ENCODE results near the gene FAM25A.
"Not testable (repeated sequence)": the region's sequence is repeated elsewhere in the genome, so short reads cannot be mapped to it uniquely, and the experiment has no call there.

FAM25A gene

DNA sequence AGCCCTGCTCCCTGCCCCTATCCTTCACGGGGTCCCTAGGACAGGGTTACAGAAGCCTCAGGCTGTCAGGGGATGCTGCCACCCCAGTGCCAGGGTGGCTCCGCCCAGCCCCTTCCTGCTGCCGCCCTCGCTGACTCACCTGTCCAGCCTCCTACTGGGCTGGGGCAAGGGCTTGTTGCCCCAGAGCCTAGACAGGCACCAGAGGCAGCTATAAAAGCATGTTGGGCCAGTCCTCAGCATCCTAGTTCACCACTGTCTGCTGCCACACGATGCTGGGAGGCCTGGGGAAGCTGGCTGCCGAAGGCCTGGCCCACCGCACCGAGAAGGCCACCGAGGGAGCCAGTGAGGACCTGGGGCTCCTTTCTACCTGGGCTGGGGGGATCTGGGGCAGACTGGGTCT is at the start of gene FAM25A:
FAM25A (plus strand) TSS at position 239 of the 400 bp plus-strand sequence; CDS start at position 270, 31 bp downstream.
- H3K36me3 ChIP-seq (replicated peaks); DNase-seq (ENCODE audit: low spot score in 2 of 2); H3K4me3 ChIP-seq; in situ Hi-C loops (cut with MboI; ENCODE audit: low sequenced_read_pairs); H3K9me3 ChIP-seq; H3K27me3 ChIP-seq (ENCODE audit: low read depth); H3K4me1 ChIP-seq: not testable (repeated sequence)

DNA sequence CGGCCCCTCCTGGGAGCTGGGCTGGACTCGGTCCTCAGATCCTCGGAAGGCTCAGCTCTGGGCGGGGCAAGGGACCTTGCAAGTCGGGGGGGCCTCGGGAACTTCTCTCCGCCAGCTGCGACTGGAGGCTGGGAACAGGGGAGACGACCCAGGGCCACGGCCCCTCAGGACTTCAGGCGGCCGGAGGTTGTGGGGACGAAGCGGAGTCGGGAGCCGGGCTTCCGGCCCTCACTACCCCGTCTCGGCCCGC is 49.2 kb upstream of the FAM25A start:
- Histone ChIP-seq H3K27me3 (ENCODE audit: low read depth) (no peaks in the 10 kb centered on the region), H3K9me3 (no peaks in the 10 kb centered on the region), H3K4me3 (no peak overlapping the region), H3K36me3 (replicated peaks) (no peaks in the 10 kb centered on the region), H3K4me1 (peaks cover 3% of the 10 kb centered on the region)
- no peak for DNase-seq (ENCODE audit: low spot score in 2 of 2)
- in situ Hi-C loops (cut with MboI; ENCODE audit: low sequenced_read_pairs): no loop called here

DNA sequence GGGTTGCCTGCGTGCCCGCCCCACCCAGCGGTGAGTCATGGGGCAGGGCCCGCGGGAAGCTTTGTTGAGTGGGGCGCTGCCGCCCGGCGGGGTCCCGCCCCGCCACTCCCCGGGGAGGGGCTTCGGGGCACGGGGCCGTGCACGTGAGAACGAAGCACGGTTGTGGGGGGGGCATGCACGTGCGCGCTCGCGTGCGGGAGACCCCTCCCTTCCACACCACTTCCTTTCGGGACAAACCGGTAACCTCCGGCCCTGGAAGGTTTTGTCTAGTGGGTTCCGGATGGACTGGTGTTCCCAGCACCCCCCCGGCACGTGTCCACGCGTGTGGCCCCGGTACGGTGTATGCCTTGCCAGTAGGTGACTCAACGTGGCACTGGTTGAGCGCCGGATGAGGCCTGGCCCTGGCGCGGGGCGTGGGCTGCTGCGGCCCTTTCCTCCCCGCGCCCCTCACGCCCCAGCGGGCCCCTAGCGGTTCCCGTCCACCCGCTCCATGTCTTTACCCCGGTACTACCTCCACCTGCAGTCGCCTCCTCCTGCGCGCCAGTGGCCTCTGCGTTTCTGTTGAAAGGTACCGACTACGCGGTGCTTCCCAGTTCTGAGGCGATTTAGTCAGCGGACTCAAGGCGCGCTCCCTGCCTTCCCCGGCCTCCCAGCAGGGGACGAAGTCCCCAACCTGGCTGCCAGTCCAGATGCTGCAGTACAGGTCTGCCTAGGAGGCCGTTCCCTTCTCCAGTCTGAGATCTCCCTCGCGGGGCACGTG is 48.7 kb upstream of the FAM25A start:
- Histone ChIP-seq H3K4me1 (peaks cover 3% of the 10 kb centered on the region), H3K9me3 (no peaks in the 10 kb centered on the region), H3K4me3 (no peak overlapping the region), H3K27me3 (ENCODE audit: low read depth) (no peaks in the 10 kb centered on the region), H3K36me3 (replicated peaks) (no peaks in the 10 kb centered on the region)
- in situ Hi-C loops (cut with MboI; ENCODE audit: low sequenced_read_pairs): no loop called here
- no peak for DNase-seq (ENCODE audit: low spot score in 2 of 2)

DNA sequence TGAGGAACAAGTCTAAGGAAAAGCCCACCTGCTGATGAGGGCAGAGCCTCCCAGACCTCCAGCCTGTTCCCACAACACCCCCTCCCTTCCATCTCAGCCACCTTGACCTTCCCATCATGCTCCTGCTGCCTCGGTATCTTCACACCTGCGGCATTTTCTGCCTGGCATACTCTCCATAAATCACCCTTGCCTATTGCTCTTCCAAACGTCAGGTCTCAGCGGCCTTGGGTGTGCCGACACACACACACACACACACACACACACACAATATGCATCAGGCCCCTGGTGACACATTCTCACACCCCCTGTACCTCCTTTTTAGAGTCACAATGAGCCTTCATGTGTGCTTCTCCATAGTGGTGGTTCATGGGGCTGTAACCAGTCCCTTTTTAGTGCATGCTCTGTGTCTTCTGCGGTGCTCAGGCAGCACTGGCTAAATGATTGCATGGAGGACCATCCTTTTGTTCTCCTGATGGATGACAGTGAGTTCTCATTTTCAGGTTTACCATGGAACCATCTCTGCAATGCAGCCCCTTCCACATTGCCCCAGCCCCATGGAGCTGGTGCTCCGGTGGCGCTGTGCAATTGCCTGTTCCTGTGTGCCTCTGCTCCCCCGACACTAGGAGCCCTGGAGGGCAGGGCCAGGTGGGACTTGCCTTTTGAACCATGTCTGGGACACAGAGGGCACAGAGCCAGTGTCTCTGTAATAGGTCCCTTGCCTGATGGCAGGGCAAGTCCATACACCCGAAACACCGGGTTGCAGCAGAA is 47.3 kb upstream of the FAM25A start:
- no peak overlapping the region for H3K4me3 ChIP-seq
- no peaks in the 10 kb centered on the region for H3K36me3 ChIP-seq (replicated peaks)
- no peaks in the 10 kb centered on the region for H3K27me3 ChIP-seq (ENCODE audit: low read depth)
- no peaks in the 10 kb centered on the region for H3K4me1 ChIP-seq
- in situ Hi-C loops (cut with MboI; ENCODE audit: low sequenced_read_pairs): no loop called here
- H3K9me3 ChIP-seq: no peaks in the 10 kb centered on the region
- DNase-seq (ENCODE audit: low spot score in 2 of 2): no peak

DNA sequence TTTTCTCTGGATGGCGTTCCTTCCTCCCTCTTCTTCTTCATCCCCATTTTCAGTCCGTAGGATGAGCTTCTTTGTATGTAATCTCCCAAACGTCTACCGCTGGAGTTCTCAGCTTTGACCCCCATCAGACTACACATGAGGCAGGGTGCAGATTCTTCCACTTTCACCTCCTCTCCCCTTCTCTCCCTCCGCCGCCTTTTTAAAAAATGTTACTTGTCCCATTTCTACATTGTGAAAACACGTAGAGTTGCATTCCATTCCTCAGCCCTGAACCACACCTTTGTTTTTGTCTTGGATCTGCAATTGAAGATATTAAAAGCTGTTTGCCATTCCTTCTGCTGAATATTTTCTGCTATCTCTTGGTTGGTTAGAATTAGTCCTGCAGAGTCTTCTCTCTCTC is 45.6 kb upstream of the FAM25A start:
- H3K4me3 ChIP-seq: no peak overlapping the region
- no peaks in the 10 kb centered on the region for H3K36me3 ChIP-seq (replicated peaks)
- no peaks in the 10 kb centered on the region for H3K9me3 ChIP-seq
- in situ Hi-C loops (cut with MboI; ENCODE audit: low sequenced_read_pairs): no loop called here
- no peaks in the 10 kb centered on the region for H3K27me3 ChIP-seq (ENCODE audit: low read depth)
- no peak for DNase-seq (ENCODE audit: low spot score in 2 of 2)
- 0 out of 2 replicates have a peak, but pooled peaks cover 3% of the 10 kb centered on the region for H3K4me1 ChIP-seq

DNA sequence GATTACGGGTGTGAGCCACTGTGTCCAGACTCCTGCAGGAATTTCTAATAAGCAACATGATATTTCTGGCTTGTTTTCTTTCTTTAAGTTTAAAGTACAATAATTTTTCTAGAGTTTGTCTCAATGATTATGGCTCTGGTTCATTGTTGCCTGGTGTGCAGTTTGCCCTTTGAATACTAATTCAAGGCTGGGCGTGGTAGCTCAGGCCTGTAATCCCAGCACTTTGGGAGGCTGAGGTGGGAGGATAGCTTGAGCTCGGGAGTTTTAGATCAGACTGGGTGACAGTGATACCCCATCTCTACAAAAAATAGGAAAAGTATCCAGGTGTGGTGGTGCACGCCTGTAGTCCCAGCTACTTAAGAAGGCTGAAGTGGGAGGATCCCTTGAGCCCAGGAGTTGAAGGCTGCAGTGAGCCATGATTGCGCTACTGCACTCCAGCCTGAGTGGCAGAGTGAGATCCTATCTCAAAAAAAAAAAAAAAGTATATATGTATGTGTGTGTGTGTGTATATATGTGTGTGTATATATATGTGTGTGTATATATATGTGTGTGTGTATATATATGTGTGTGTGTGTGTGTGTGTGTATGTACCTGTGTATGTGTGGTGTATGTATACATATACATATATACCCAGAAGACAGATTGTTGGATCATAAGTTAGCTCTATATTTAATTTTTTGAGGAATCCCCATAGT is 43.6 kb upstream of the FAM25A start:
- in situ Hi-C loops (cut with MboI; ENCODE audit: low sequenced_read_pairs): no loop called here
- no peak for DNase-seq (ENCODE audit: low spot score in 2 of 2)
- no peaks in the 10 kb centered on the region for H3K27me3 ChIP-seq (ENCODE audit: low read depth)
- no peaks in the 10 kb centered on the region for H3K36me3 ChIP-seq (replicated peaks)
- 0 out of 2 replicates have a peak, but pooled peaks cover 3% of the 10 kb centered on the region for H3K4me1 ChIP-seq
- H3K9me3 ChIP-seq: no peaks in the 10 kb centered on the region
- H3K4me3 ChIP-seq: no peak overlapping the region

DNA sequence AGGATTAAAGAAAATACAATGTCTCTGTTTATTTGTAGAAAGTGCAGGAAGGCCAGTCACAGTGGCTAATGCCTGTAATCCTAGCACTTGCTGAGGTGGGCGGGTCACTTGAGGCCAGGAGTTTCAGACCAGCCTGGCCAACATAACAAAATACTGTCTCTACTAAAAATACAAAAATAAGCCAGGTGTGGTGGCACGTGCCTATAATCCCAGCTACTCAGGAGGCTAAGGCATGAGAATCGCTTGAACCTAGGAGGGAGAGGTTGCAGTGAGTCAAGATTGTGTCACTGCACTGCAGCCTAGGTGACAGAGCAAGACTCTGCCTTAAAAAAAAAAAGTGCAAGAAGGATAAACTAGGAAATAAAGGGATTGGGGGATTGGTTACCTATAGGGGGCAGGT is 41.6 kb upstream of the FAM25A start:
- DNase-seq (ENCODE audit: low spot score in 2 of 2); H3K4me1 ChIP-seq; H3K4me3 ChIP-seq; in situ Hi-C loops (cut with MboI; ENCODE audit: low sequenced_read_pairs); H3K27me3 ChIP-seq (ENCODE audit: low read depth); H3K36me3 ChIP-seq (replicated peaks); H3K9me3 ChIP-seq: not testable (repeated sequence)

DNA sequence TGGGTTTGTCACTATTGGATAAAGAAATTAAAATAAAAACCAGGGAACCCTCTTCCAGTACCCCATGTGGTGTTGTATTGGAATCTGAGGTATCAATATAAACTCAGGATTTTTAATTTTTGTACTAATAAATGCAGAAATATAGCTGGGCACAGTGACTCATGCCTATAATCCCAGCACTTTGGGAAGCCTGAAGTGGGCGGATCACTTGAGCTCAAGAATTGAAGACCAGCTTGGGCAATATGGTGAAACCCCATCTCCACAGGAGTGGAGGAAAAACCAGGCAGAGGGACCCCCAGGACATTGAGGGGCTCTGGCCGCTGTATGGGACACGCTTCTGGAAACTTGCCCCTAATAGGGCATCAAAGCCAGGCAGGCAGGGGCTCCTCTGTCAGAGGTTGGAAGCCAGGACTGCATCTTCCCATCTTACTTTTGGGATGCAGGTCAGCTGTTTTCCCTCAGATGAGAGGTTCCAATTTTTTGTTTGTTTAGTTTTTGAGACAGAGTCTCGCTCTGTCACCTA is 40.7 kb upstream of the FAM25A start:
- H3K9me3 ChIP-seq: no peaks in the 10 kb centered on the region
- 0 out of 2 replicates have a peak, but pooled peaks cover 3% of the 10 kb centered on the region for H3K4me1 ChIP-seq
- DNase-seq (ENCODE audit: low spot score in 2 of 2): no peak
- no peaks in the 10 kb centered on the region for H3K36me3 ChIP-seq (replicated peaks)
- in situ Hi-C loops (cut with MboI; ENCODE audit: low sequenced_read_pairs): no loop called here
- H3K27me3 ChIP-seq (ENCODE audit: low read depth): no peaks in the 10 kb centered on the region
- no peak overlapping the region for H3K4me3 ChIP-seq

DNA sequence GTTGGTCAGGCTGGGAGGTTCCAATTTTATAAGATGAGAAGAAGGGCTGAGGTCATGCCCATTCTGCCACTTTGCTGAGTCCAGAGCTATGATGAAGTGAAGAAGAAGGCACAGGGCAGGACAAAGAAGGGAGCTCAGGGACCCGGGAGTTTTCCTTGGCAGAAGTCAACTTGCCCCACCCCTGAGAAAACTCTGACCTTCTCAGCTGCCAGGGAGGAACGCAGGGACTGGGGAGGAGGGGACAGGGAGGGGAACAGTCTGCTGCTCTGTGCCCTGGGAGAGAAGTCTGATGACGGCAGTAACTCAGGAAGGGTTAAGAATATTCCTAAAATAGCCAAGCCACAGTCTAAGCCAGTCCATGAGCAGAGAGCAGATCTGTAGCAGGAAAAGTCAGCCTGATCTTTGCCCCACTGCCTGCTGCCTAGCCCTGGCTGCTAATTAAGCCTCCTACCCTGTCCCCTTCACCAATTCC is 40.1 kb upstream of the FAM25A start:
- 0 out of 2 replicates have a peak, but pooled peaks cover 3% of the 10 kb centered on the region for H3K4me1 ChIP-seq
- H3K9me3 ChIP-seq: no peaks in the 10 kb centered on the region
- no peaks in the 10 kb centered on the region for H3K36me3 ChIP-seq (replicated peaks)
- in situ Hi-C loops (cut with MboI; ENCODE audit: low sequenced_read_pairs): no loop called here
- no peak overlapping the region for H3K4me3 ChIP-seq
- H3K27me3 ChIP-seq (ENCODE audit: low read depth): no peaks in the 10 kb centered on the region
- DNase-seq (ENCODE audit: low spot score in 2 of 2): no peak

DNA sequence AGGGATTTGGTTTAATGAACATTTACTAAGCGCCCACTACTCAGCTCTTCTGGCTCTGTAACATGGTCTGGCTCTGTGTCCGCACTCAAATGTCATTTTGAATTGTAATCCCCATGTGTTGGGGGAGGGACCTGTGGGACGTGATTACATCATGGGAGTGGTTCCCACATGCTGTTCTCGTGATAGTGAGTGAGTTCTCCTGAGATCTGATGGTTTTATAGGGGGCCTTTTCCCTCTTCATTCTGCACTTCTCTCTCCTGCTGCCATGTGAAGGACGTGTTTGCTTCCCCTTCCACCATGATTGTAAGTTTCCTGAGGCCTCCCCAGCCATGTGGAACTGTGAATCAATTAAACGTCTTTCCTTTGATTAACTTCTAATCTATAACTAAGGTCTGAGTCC is 39.1 kb upstream of the FAM25A start:
- H3K4me3 ChIP-seq; H3K9me3 ChIP-seq; H3K27me3 ChIP-seq (ENCODE audit: low read depth); H3K36me3 ChIP-seq (replicated peaks); H3K4me1 ChIP-seq; DNase-seq (ENCODE audit: low spot score in 2 of 2); in situ Hi-C loops (cut with MboI; ENCODE audit: low sequenced_read_pairs): not testable (repeated sequence)

DNA sequence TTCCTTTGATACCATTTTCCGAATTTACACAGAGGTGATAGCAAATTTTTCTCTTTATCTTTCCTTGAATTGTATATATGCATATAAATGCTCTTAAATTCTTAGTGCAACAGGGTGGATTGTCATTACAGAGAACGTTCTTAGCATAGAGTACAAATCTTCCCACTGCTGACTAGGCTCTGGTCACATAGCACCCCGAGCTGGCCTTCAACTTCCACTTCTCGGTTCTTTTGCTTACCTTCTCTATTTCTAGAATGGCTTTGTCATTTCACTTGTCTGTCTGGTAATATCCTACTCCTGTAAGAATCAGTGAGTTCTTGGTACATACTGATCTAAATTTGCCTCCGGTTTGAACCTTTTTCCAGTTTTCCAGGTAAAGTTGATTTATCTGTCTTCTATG is 38.4 kb upstream of the FAM25A start:
- H3K36me3 ChIP-seq (replicated peaks): no peaks in the 10 kb centered on the region
- no peak overlapping the region for H3K4me3 ChIP-seq
- no peak for DNase-seq (ENCODE audit: low spot score in 2 of 2)
- in situ Hi-C loops (cut with MboI; ENCODE audit: low sequenced_read_pairs): no loop called here
- no peaks in the 10 kb centered on the region for H3K9me3 ChIP-seq
- H3K27me3 ChIP-seq (ENCODE audit: low read depth): no peaks in the 10 kb centered on the region
- 0 out of 2 replicates have a peak, but pooled peaks cover 3% of the 10 kb centered on the region for H3K4me1 ChIP-seq

DNA sequence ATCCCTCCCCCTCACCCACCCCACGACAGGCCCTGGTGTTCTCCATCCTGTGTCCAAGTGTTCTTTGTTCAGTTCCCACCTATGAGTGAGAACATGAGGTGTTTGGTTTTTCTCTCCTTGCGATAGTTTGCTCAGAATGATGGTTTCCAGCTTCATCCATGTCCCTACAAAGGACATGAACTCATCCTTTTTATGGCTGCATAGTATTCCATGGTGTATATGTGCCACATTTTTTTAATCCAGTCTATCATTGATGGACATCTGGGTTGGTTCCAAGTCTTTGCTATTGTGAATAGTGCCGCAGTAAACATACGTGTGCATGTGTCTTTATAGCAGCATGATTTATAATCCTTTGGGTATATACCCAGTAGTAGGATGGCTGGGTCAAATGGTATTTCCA is 35.6 kb upstream of the FAM25A start:
- H3K4me1 ChIP-seq; H3K36me3 ChIP-seq (replicated peaks); H3K9me3 ChIP-seq; H3K4me3 ChIP-seq; H3K27me3 ChIP-seq (ENCODE audit: low read depth); in situ Hi-C loops (cut with MboI; ENCODE audit: low sequenced_read_pairs); DNase-seq (ENCODE audit: low spot score in 2 of 2): not testable (repeated sequence)

DNA sequence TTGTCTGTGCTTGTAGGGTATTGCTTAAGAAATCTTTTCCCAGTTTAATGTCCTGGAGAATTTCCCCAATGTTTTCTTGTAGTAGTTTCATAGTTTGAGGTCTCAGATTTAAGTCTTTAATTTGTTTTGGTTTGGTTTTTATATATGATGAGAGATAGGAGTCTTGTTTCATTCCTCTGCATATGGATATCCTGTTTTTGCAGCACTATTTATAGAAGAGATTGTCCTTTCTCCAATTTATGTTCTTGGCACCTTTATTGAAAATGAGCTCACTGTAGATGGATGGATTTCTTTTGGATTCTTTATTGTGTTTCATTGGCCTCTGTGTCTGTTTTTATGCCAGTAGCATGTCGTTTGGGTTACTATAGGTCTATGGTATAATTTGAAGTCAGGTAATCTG is 31.6 kb upstream of the FAM25A start:
- Histone ChIP-seq H3K4me1 (0 out of 2 replicates have a peak, but pooled peaks cover 2% of the 10 kb centered on the region), H3K36me3 (replicated peaks) (no peaks in the 10 kb centered on the region), H3K9me3 (no peaks in the 10 kb centered on the region), H3K4me3 (no peak overlapping the region), H3K27me3 (ENCODE audit: low read depth) (peaks cover 21% of the 10 kb centered on the region)
- in situ Hi-C loops (cut with MboI; ENCODE audit: low sequenced_read_pairs): no loop called here
- no peak for DNase-seq (ENCODE audit: low spot score in 2 of 2)

DNA sequence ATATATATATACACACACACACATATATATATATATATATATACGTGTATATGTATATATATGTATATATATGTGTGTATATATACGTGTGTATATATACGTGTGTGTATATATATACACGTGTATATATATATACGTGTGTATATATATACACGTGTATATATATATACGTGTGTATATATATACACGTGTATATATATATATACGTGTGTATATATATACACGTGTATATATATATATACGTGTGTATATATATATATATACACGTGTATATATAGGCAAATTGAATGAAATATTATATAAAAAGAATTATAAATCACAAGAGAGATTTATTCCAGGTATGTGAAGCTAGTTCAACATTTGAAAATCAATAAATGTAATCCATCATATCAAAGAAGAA is 28.7 kb upstream of the FAM25A start:
- H3K4me1 ChIP-seq; H3K36me3 ChIP-seq (replicated peaks); H3K9me3 ChIP-seq; H3K4me3 ChIP-seq; in situ Hi-C loops (cut with MboI; ENCODE audit: low sequenced_read_pairs); DNase-seq (ENCODE audit: low spot score in 2 of 2): not testable (repeated sequence)
- peaks cover 21% of the 10 kb centered on the region for H3K27me3 ChIP-seq (ENCODE audit: low read depth)
